Dendritic cell treated with granulocyte-macrophage colony-stimulating factor and Interleukin-4, amounts not matched to agents 40 ng/mL and 50 ng/mL, for 4 days (primary cell): Measurements from ENCODE around the gene IL23R.
"Not testable (repeated sequence)": the region's sequence is repeated elsewhere in the genome, so short reads cannot be mapped to it uniquely, and the experiment has no call there.

Source experiments
- H3K27ac Mint-ChIP-seq: one replicate; pipeline ENCODE4 v1.8.0; 2022; ENCODE audit warnings: mild to moderate bottlenecking, mixed read lengths
- H3K27me3 Mint-ChIP-seq: one replicate; pipeline ENCODE4 v1.8.0; 2022; ENCODE audit warnings: mild to moderate bottlenecking, mixed read lengths
- H3K36me3 Mint-ChIP-seq: one replicate; pipeline ENCODE4 v1.8.0; 2022; ENCODE audit warnings: low read depth, mixed read lengths
- H3K4me1 Mint-ChIP-seq: one replicate; pipeline ENCODE4 v1.8.0; 2022; ENCODE audit warnings: low read depth, mixed read lengths
- H3K4me3 Mint-ChIP-seq: one replicate; pipeline ENCODE4 v1.8.0; 2022; ENCODE audit warnings: mild to moderate bottlenecking, moderate library complexity, mixed read lengths
- H3K9me3 Mint-ChIP-seq: one replicate; pipeline ENCODE4 v1.8.0; 2022; ENCODE audit warnings: mixed read lengths
- intact Hi-C: fragments of 100-400 bp; cut with micrococcal nuclease; formaldehyde crosslinking; loops from one replicate; pipeline ENCODE4 v1.15.0; 2022

Gene IL23R

GRCh38 chr1:67192902-67193301, 26.6 kb downstream of the IL23R start:
- Mint-ChIP-seq H3K4me1 (no peaks in the 10 kb centered on the region), H3K27ac (no peak overlapping the region), H3K36me3 (no peaks in the 10 kb centered on the region), H3K27me3 (peaks cover 1% of the 10 kb centered on the region), H3K9me3 (no peaks in the 10 kb centered on the region), H3K4me3 (no peak overlapping the region)
- intact Hi-C loops, result no loop called here

- intact Hi-C loops, result no loop called here
- no peaks in the 10 kb centered on the region for H3K36me3 Mint-ChIP-seq
- no peak overlapping the region for H3K27ac Mint-ChIP-seq
- H3K4me3 Mint-ChIP-seq, result no peak overlapping the region
- no peaks in the 10 kb centered on the region for H3K9me3 Mint-ChIP-seq
- peaks cover 1% of the 10 kb centered on the region for H3K27me3 Mint-ChIP-seq
- no peaks in the 10 kb centered on the region for H3K4me1 Mint-ChIP-seq
Measured at GRCh38 chr1:67193704-67194103, 27.4 kb downstream of the IL23R start.

- Mint-ChIP-seq H3K9me3 (no peaks in the 10 kb centered on the region), H3K4me3 (no peak overlapping the region), H3K36me3 (no peaks in the 10 kb centered on the region), H3K27me3 (peaks cover 1% of the 10 kb centered on the region), H3K4me1 (no peaks in the 10 kb centered on the region), H3K27ac (no peak overlapping the region)
- intact Hi-C loops, result no loop called here
Measured at GRCh38 chr1:67194209-67194863, 28.1 kb downstream of the IL23R start.

- Mint-ChIP-seq H3K9me3 (no peaks in the 10 kb centered on the region), H3K4me3 (no peak overlapping the region), H3K27ac (no peak overlapping the region), H3K4me1 (no peaks in the 10 kb centered on the region), H3K27me3 (peaks cover 1% of the 10 kb centered on the region), H3K36me3 (no peaks in the 10 kb centered on the region)
- intact Hi-C loops, result no loop called here
Measured at GRCh38 chr1:67200755-67201154, 34.5 kb downstream of the IL23R start.

GRCh38 chr1:67201891-67202290, 35.6 kb downstream of the IL23R start:
- Mint-ChIP-seq H3K27me3 (peaks cover 2% of the 10 kb centered on the region), H3K36me3 (no peaks in the 10 kb centered on the region), H3K9me3 (no peaks in the 10 kb centered on the region), H3K4me3 (no peak overlapping the region), H3K27ac (no peak overlapping the region), H3K4me1 (no peaks in the 10 kb centered on the region)
- intact Hi-C loops, result no loop called here

- Mint-ChIP-seq H3K27me3 (peaks cover 1% of the 10 kb centered on the region), H3K9me3 (no peaks in the 10 kb centered on the region), H3K27ac (no peak overlapping the region), H3K4me1 (no peaks in the 10 kb centered on the region), H3K4me3 (no peak overlapping the region), H3K36me3 (no peaks in the 10 kb centered on the region)
- intact Hi-C loops, result no loop called here
Measured at GRCh38 chr1:67204298-67204980, 38.2 kb downstream of the IL23R start.

- H3K9me3 Mint-ChIP-seq, H3K4me3 Mint-ChIP-seq, H3K36me3 Mint-ChIP-seq, intact Hi-C loops, H3K4me1 Mint-ChIP-seq, H3K27me3 Mint-ChIP-seq, H3K27ac Mint-ChIP-seq: not testable (repeated sequence)
Measured at GRCh38 chr1:67207398-67207797, 41.1 kb downstream of the IL23R start.

- no peak overlapping the region for H3K4me3 Mint-ChIP-seq
Measured at GRCh38 chr1:67208217-67208616, 42.0 kb downstream of the IL23R start.

GRCh38 chr1:67209521-67209920, 43.3 kb downstream of the IL23R start:
- Mint-ChIP-seq H3K9me3 (no peaks in the 10 kb centered on the region), H3K27ac (no peak overlapping the region), H3K27me3 (peaks cover 1% of the 10 kb centered on the region), H3K4me1 (no peaks in the 10 kb centered on the region), H3K4me3 (no peak overlapping the region), H3K36me3 (no peaks in the 10 kb centered on the region)
- intact Hi-C loops, result no loop called here

More at GRCh38 chr1:67208217-67208616, 42.0 kb downstream of the IL23R start:
- H3K9me3 Mint-ChIP-seq, result no peaks in the 10 kb centered on the region
- H3K36me3 Mint-ChIP-seq, result no peaks in the 10 kb centered on the region
- no peaks in the 10 kb centered on the region for H3K4me1 Mint-ChIP-seq
- peaks cover 1% of the 10 kb centered on the region for H3K27me3 Mint-ChIP-seq
- H3K27ac Mint-ChIP-seq, result no peak overlapping the region
- intact Hi-C loops, result no loop called here

- Mint-ChIP-seq H3K27me3 (no peaks in the 10 kb centered on the region), H3K4me3 (no peak overlapping the region), H3K27ac (no peak overlapping the region), H3K36me3 (no peaks in the 10 kb centered on the region), H3K9me3 (no peaks in the 10 kb centered on the region), H3K4me1 (no peaks in the 10 kb centered on the region)
- intact Hi-C loops, result loop anchor here (2.0 to 5.0 kb wide), 2 partner anchors 215 to 445 kb away; no protein-coding TSS in a partner anchor
Measured at GRCh38 chr1:67211589-67212563, 45.6 kb downstream of the IL23R start.

- no peaks in the 10 kb centered on the region for H3K27me3 Mint-ChIP-seq
- H3K36me3 Mint-ChIP-seq, result no peaks in the 10 kb centered on the region
- intact Hi-C loops, result loop anchor here (5.0 kb wide), 1 partner anchor 446 kb away; no protein-coding TSS in a partner anchor
- no peak overlapping the region for H3K4me3 Mint-ChIP-seq
- no peak overlapping the region for H3K27ac Mint-ChIP-seq
- no peaks in the 10 kb centered on the region for H3K4me1 Mint-ChIP-seq
- H3K9me3 Mint-ChIP-seq, result no peaks in the 10 kb centered on the region
Measured at GRCh38 chr1:67213164-67213563, 46.9 kb downstream of the IL23R start.

- Mint-ChIP-seq H3K4me1 (no peaks in the 10 kb centered on the region), H3K27me3 (no peaks in the 10 kb centered on the region), H3K27ac (no peak overlapping the region), H3K9me3 (no peaks in the 10 kb centered on the region), H3K36me3 (no peaks in the 10 kb centered on the region), H3K4me3 (no peak overlapping the region)
- intact Hi-C loops, result loop anchor here (5.0 kb wide), 1 partner anchor 447 kb away; no protein-coding TSS in a partner anchor
Measured at GRCh38 chr1:67213948-67214347, 47.7 kb downstream of the IL23R start.

GRCh38 chr1:67214420-67215174, 48.3 kb downstream of the IL23R start:
- Mint-ChIP-seq H3K36me3 (no peaks in the 10 kb centered on the region), H3K4me3 (no peak overlapping the region), H3K27ac (no peak overlapping the region), H3K9me3 (no peaks in the 10 kb centered on the region), H3K27me3 (no peaks in the 10 kb centered on the region), H3K4me1 (no peaks in the 10 kb centered on the region)
- intact Hi-C loops, result loop anchor here (5.0 kb wide), 1 partner anchor 447 kb away; no protein-coding TSS in a partner anchor
